Mucosa of rectum (tissue), 2 donors: Measurements from ENCODE around the gene HEPACAM2.

Source experiments
- H3K27ac ChIP-seq, 2 donors: one replicate each; pipeline ENCODE4 v1.7.0; 2013; ENCODE audit warnings: inconsistent platforms in 2 of 2, low read depth in 2 of 2, low read length in 2 of 2
- H3K27me3 ChIP-seq, 2 donors: one replicate each; pipeline ENCODE4 v1.7.0; 2013; ENCODE audit warnings: low read length in 2 of 2; ENCODE audit not compliant: control insufficient read depth in 2 of 2, insufficient read depth in 2 of 2
- H3K36me3 ChIP-seq, 2 donors: one replicate each; pipeline ENCODE4 v1.7.0; 2013; ENCODE audit warnings: low read length in 2 of 2; ENCODE audit not compliant: control insufficient read depth in 2 of 2, insufficient read depth in 2 of 2
- H3K4me1 ChIP-seq, 2 donors: one replicate each; pipeline ENCODE4 v1.7.0; 2013; ENCODE audit warnings: low read length in 2 of 2, mild to moderate bottlenecking in 1 of 2; ENCODE audit not compliant: control insufficient read depth in 2 of 2, insufficient read depth in 2 of 2
- H3K4me3 ChIP-seq, 2 donors: one replicate each; pipeline ENCODE4 v1.7.0; 2013; ENCODE audit warnings: low read length in 2 of 2
- H3K9ac ChIP-seq, 2 donors: one replicate each; pipeline ENCODE4 v1.7.0; 2013; ENCODE audit warnings: low read length in 2 of 2, low read depth in 1 of 2, mild to moderate bottlenecking in 1 of 2
- H3K9me3 ChIP-seq, 2 donors: one replicate each; pipeline ENCODE4 v1.7.0; 2013; ENCODE audit warnings: low read length in 2 of 2; ENCODE audit not compliant: control insufficient read depth in 2 of 2
- donor health status: healthy.
- donor health status: Normal muscosa, but diverticular disease.

The HEPACAM2 gene

DNA sequence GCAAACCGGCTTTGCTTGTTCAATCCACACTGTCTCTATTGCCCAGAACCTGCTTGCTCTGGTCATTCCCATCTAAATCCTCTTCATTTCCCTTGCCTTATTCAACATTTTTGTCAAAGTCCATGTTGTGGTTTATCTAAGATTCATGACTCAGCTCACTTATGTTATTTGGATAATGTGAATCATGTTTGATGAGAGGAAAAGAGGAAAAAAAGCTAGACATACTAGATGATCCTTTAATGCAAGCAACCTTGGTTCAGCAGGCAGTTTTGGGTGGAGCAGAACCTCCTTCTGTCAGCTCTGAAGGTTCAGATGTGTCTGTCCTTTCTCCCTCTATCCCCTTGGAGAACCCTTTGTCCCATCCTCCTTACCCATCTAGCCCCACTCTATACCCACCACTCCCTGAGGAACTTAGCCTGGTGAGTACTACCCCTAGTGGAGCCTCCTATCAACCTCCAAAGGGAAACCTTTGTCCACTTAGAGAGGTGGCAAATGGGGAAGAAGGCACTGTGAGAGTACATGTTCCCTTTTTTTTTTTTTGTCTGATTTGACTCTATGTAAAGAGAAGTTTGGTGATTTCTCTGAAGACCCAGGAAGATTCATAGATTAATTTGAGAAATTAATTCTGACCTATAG is 76.0 kb downstream of the HEPACAM2 start:
- no peak overlapping the region for H3K9ac ChIP-seq
- no peaks in the 10 kb centered on the region for H3K9me3 ChIP-seq
- no peaks in the 10 kb centered on the region for H3K36me3 ChIP-seq
- H3K27me3 ChIP-seq, result no peaks in the 10 kb centered on the region
- no peak overlapping the region for H3K4me3 ChIP-seq
- H3K27ac ChIP-seq, result no peak overlapping the region
- peaks cover 6 to 12% of the 10 kb centered on the region in 2 donors for H3K4me1 ChIP-seq

DNA sequence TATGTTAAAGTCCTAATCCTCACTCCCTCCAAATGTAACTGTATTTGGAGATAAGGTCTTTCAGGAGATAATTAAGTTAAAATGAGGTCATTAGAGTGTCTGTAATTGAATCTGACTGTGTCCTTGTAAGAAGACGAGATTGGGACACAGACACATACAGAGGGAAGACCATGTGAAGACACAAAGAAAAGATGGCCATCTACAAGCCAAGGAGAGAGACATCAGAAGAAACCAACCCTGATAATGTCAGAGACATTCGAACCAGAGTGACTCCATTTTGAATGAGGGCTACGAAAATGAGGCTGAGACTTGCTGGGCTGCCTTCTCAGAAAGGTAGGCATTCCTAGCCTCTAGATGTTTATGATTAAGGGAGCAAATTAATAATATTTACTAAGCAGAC is 77.5 kb downstream of the HEPACAM2 start:
- Histone ChIP-seq H3K9me3 (no peaks in the 10 kb centered on the region), H3K27ac (peak overlapping the region; percentile 63 to 64), H3K9ac (peak overlapping the region; percentile 53 to 74), H3K4me3 (peak overlapping the region; percentile 71 to 89), H3K27me3 (no peaks in the 10 kb centered on the region), H3K36me3 (peaks cover 6 to 12% of the 10 kb centered on the region in 2 donors), H3K4me1 (peaks cover 6 to 12% of the 10 kb centered on the region in 2 donors)

DNA sequence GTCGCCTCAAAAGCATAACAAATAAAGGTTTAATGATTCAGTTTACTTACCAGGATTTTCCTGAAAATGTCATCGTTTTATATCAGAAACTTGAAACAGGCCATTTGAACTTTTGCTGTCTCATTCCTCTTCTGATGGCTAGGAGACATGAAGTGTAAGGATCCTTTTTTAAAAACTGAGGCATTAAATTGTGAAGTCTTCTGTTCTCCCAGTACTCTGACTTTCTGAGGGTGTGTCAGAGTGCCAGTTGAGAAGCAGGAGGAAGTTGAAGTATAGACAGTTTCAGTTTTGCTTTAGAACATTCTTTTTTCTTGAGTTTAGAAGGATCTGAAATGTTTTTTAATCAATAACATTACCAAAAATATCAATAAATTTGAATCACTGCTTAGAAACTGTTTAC is 78.1 kb downstream of the HEPACAM2 start, which contains the start of gene SAMD9L:
TSS of gene SAMD9L (minus strand) at position 242 of the 400 bp plus-strand sequence. CDS start 12,414 bp downstream, outside the sequence.
- H3K9me3 ChIP-seq, result no peaks in the 10 kb centered on the region
- peak within 1 kb of the TSS; percentile 63 to 64 for H3K27ac ChIP-seq
- H3K36me3 ChIP-seq, result peaks cover 7 to 18% of the 10 kb centered on the region in 2 donors
- peak within 1 kb of the TSS; percentile 53 to 74 for H3K9ac ChIP-seq
- H3K27me3 ChIP-seq, result no peaks in the 10 kb centered on the region
- H3K4me3 ChIP-seq, result peak within 1 kb of the TSS; percentile 71 to 89
- peaks cover 6 to 12% of the 10 kb centered on the region in 2 donors for H3K4me1 ChIP-seq

GRCh38 chr7:93147363-93147762 is 78.9 kb downstream of the HEPACAM2 start:
- H3K9me3 ChIP-seq, result no peaks in the 10 kb centered on the region
- no peaks in the 10 kb centered on the region for H3K27me3 ChIP-seq
- peaks cover 14 to 26% of the 10 kb centered on the region in 2 donors for H3K36me3 ChIP-seq
- H3K9ac ChIP-seq, result peak overlapping the region; percentile 53 to 74
- peak overlapping the region; percentile 71 to 89 for H3K4me3 ChIP-seq
- H3K27ac ChIP-seq, result peak overlapping the region in 1 of 2 donors; percentile 64
- peaks cover 6 to 12% of the 10 kb centered on the region in 2 donors for H3K4me1 ChIP-seq

DNA sequence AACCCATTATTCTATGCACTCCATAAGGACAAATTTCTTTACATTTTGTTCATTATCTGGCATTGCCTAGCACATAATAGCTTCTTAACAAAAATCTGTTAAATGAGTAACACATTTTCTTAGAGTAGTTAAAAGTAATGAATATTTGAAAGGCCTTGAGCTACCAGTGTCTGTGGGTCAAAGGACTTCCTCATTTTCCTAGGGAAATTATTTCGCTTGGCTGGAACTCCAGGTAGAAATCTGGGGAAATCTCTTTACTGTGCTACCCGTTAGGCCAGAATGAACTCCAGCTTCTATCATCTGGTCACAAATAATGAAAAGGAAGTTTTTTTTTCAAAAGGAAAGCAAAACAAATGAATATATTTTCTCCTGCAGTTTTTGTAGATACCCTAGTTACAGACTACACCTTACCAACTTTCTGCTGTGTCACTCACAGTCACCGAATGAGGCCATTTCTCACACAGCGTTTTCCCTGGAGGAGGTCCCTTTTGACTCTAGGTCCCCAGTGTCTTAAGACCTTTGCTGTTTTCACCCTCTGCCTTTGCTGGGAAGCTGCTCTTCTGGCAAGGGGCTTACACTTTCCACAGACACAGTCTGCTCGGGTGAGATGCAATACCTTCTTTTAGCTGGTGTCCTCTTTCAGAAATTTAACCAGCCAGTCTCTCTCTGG is 79.7 kb downstream of the HEPACAM2 start:
- peak overlapping the region in 1 of 2 donors; percentile 74 for H3K9ac ChIP-seq

GRCh38 chr7:93146036-93146435 is 80.2 kb downstream of the HEPACAM2 start:
- Histone ChIP-seq H3K9me3 (no peaks in the 10 kb centered on the region), H3K9ac (no peak overlapping the region), H3K36me3 (peaks cover 18 to 31% of the 10 kb centered on the region in 2 donors), H3K27ac (no peak overlapping the region), H3K4me1 (peaks cover 6 to 12% of the 10 kb centered on the region in 2 donors), H3K27me3 (no peaks in the 10 kb centered on the region), H3K4me3 (peak overlapping the region in 1 of 2 donors; percentile 28)

More for the DNA sequence above, 79.7 kb downstream of the HEPACAM2 start:
- Histone ChIP-seq H3K4me3 (peak overlapping the region; percentile 71 to 89), H3K4me1 (peaks cover 6 to 12% of the 10 kb centered on the region in 2 donors), H3K36me3 (peaks cover 16 to 29% of the 10 kb centered on the region in 2 donors), H3K27me3 (no peaks in the 10 kb centered on the region), H3K9me3 (no peaks in the 10 kb centered on the region), H3K27ac (peak overlapping the region; percentile 13 to 45)

DNA sequence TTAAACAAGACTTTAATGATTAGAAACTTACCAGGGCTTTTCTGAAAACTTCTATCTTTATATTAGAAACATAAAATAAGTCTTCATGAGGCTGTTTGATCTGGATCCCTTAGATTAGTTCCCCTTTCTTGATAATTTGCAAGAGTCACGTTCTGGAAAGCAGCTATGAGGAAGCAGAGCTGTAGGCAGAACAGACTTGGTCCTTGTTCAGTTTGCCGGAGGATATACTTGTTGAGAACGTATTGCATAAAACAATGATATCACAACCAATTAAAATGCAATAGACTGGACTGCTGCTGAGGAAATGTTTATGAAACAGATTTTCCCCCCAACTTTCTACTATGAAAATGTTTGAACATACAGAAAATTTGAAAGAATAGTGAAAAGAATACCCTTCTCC is 80.9 kb downstream of the HEPACAM2 start:
- H3K9me3 ChIP-seq, result no peaks in the 10 kb centered on the region
- H3K27ac ChIP-seq, result no peak overlapping the region
- H3K4me1 ChIP-seq, result peaks cover 6 to 12% of the 10 kb centered on the region in 2 donors
- no peaks in the 10 kb centered on the region for H3K27me3 ChIP-seq
- no peak overlapping the region for H3K9ac ChIP-seq
- H3K4me3 ChIP-seq, result peak overlapping the region in 1 of 2 donors; percentile 28
- peaks cover 19 to 36% of the 10 kb centered on the region in 2 donors for H3K36me3 ChIP-seq

DNA sequence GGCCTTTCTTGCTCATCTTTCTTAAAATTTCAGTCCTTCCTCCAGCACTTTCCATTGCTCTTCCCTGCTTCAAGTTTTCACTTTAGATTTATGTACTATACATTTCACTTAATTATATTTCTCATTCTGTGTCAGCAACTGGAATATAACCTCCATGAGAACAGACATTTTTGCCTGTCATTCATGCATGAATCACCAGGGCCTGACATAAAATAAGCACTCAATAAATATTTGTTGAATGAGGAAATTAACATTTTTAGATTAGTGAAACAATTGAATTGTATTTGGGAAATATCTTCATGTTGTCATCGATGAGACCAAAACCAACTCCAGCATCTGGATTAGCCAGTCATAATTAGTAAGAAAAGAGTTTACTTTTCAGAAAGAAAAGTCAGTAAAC is 84.1 kb downstream of the HEPACAM2 start:
- H3K9ac ChIP-seq, result no peak overlapping the region
- peaks cover 37 to 61% of the 10 kb centered on the region in 2 donors for H3K36me3 ChIP-seq
- H3K4me1 ChIP-seq, result peaks cover 4 to 9% of the 10 kb centered on the region in 2 donors
- no peak overlapping the region for H3K27ac ChIP-seq
- H3K27me3 ChIP-seq, result no peaks in the 10 kb centered on the region
- H3K4me3 ChIP-seq, result no peak overlapping the region
- H3K9me3 ChIP-seq, result peaks cover 0 to 5% of the 10 kb centered on the region in 2 donors

- no peak overlapping the region for H3K4me3 ChIP-seq
- peaks cover 39 to 65% of the 10 kb centered on the region in 2 donors for H3K36me3 ChIP-seq
- no peaks in the 10 kb centered on the region for H3K4me1 ChIP-seq
- no peak overlapping the region for H3K27ac ChIP-seq
- H3K27me3 ChIP-seq, result no peaks in the 10 kb centered on the region
- peaks cover 0 to 8% of the 10 kb centered on the region in 2 donors for H3K9me3 ChIP-seq
- no peak overlapping the region for H3K9ac ChIP-seq
Measured at GRCh38 chr7:93140582-93141191, 85.6 kb downstream of the HEPACAM2 start.

GRCh38 chr7:93138576-93138975 is 87.7 kb downstream of the HEPACAM2 start:
- Histone ChIP-seq H3K4me3 (no peak overlapping the region), H3K4me1 (no peaks in the 10 kb centered on the region), H3K27me3 (no peaks in the 10 kb centered on the region), H3K9me3 (peaks cover 0 to 15% of the 10 kb centered on the region in 2 donors), H3K9ac (no peak overlapping the region), H3K36me3 (peaks cover 41 to 60% of the 10 kb centered on the region in 2 donors), H3K27ac (no peak overlapping the region)
